Hepatocyte (in vitro differentiated cells): ENCODE results near the gene NOP56. TPM values are rescaled to one million over a fixed set of nuclear protein-coding genes. Genes with fewer than 3 reads are reported as not detected.

Experiments used
- DNase-seq: peaks from one replicate; pipeline ENCODE4 v3.0.0-alpha.2; 2016; ENCODE audit warnings: low spot score
- H2AFZ ChIP-seq: fragments of 200-600 bp; sonication (generic); 2 replicates; pipeline ENCODE4 v1.6.0; 2016; ENCODE audit warnings: antibody characterized with exemption, mild to moderate bottlenecking
- H3K27ac ChIP-seq: fragments of 200-600 bp; sonication (generic); 2 replicates; pipeline ENCODE4 v1.5.1; 2016; ENCODE audit warnings: mild to moderate bottlenecking
- H3K27me3 ChIP-seq: fragments of 200-600 bp; sonication (generic); 2 replicates; pipeline ENCODE4 v1.6.1; 2016
- H3K36me3 ChIP-seq: fragments of 200-600 bp; sonication (generic); replicated peaks from 2 replicates; pipeline ENCODE4 v1.5.1; 2016; ENCODE audit warnings: low read depth; ENCODE audit not compliant: insufficient read depth
- H3K4me1 ChIP-seq: fragments of 200-600 bp; sonication (generic); 2 replicates; pipeline ENCODE4 v1.5.1; 2016; ENCODE audit warnings: mild to moderate bottlenecking, moderate library complexity; ENCODE audit not compliant: insufficient read depth
- H3K4me2 ChIP-seq: fragments of 200-600 bp; sonication (generic); 2 replicates; pipeline ENCODE4 v1.6.0; 2016
- H3K4me3 ChIP-seq: fragments of 200-600 bp; sonication (generic); 2 replicates; pipeline ENCODE4 v1.5.1; 2016; ENCODE audit warnings: mild to moderate bottlenecking
- H3K79me2 ChIP-seq: fragments of 200-600 bp; sonication (generic); 2 replicates; pipeline ENCODE4 v1.6.0; 2017; ENCODE audit warnings: mild to moderate bottlenecking
- H3K9me2 ChIP-seq: fragments of 200-600 bp; sonication (generic); replicated peaks from 2 replicates; pipeline ENCODE4 v1.6.0; 2017; ENCODE audit warnings: mild to moderate bottlenecking; ENCODE audit not compliant: insufficient read depth
- H3K9me3 ChIP-seq: fragments of 200-600 bp; sonication (generic); 2 replicates; pipeline ENCODE4 v1.5.1; 2016; ENCODE audit warnings: low read depth, mild to moderate bottlenecking
- H4K20me1 ChIP-seq: fragments of 200-600 bp; sonication (generic); 2 replicates; pipeline ENCODE4 v1.6.0; 2016; ENCODE audit warnings: mild to moderate bottlenecking; ENCODE audit not compliant: insufficient read depth, poor library complexity, severe bottlenecking
- CTCF ChIP-seq: fragments of 200-600 bp; sonication (generic); IDR thresholded peaks from 2 replicates; pipeline ENCODE4 v1.5.1; 2016; ENCODE audit warnings: antibody characterized with exemption, mild to moderate bottlenecking; ENCODE audit not compliant: poor library complexity
- EZH2 ChIP-seq: fragments of 200-600 bp; sonication (generic); IDR thresholded peaks from 2 replicates; pipeline ENCODE4 v1.6.1; 2016; ENCODE audit warnings: antibody characterized with exemption, mild to moderate bottlenecking, borderline replicate concordance
- EZH2phosphoT487 ChIP-seq: fragments of 200-600 bp; sonication (generic); IDR thresholded peaks from one replicate; pipeline ENCODE4 v1.6.1; 2018; ENCODE audit warnings: antibody characterized with exemption, mild to moderate bottlenecking, low read depth, moderate library complexity; ENCODE audit not compliant: unreplicated experiment, severe bottlenecking
- WGBS: methylation state at CpG from one replicate; pipeline ENCODE4 v1.1.6; 2016; ENCODE audit warnings: low lambda C conversion rate; ENCODE audit errors: missing lambda C conversion rate; 5-methylcytosine and 5-hydroxymethylcytosine counted together
- polyA plus RNA-seq: library from polyadenylated mRNA; unstranded; fragments of >200 nt; fragmentation: Nextera tagmentation; extraction: Ambion mirVana; gene quantifications from 2 replicates; pipeline ENCODE4 v1.2.1, GENCODE V29; 2016
- total RNA-seq: library from RNA; depleted of rRNA; stranded (reverse); fragments of >200 nt; gene quantifications from 2 replicates; pipeline ENCODE4 v1.2.3, GENCODE V29; 2014

NOP56 gene
- total and polyA plus RNA-seq, 2 experiments from 2014 or later = 102 to 192 TPM

GRCh38 chr20:2663364-2663886, 11.0 kb downstream of the NOP56 start:
- Histone ChIP-seq H3K79me2 (peaks cover 21% of the 10 kb centered on the region), H3K27me3 (no peaks in the 10 kb centered on the region), H2AFZ (peak overlapping the region; percentile 21), H3K4me1 (peaks cover 9% of the 10 kb centered on the region), H4K20me1 (no peaks in the 10 kb centered on the region), H3K36me3 (no peaks in the 10 kb centered on the region), H3K27ac (peak overlapping the region; percentile 96), H3K4me3 (peak overlapping the region; percentile 46), H3K9me2 (no peaks in the 10 kb centered on the region), H3K4me2 (peak overlapping the region; percentile 77), H3K9me3 (no peaks in the 10 kb centered on the region)
- no peak for DNase-seq
- TF ChIP-seq EZH2 (no peak), CTCF (no peak), EZH2phosphoT487 (no peak)
- 17% methylated on average over 11 of the region's 13 CpGs for WGBS

- H3K79me2 ChIP-seq = peaks cover 21% of the 10 kb centered on the region
- no peaks in the 10 kb centered on the region for H3K27me3 ChIP-seq
- peak within 1 kb of the TSS; percentile 64 for H2AFZ ChIP-seq
- no peaks in the 10 kb centered on the region for H3K9me3 ChIP-seq
- H3K27ac ChIP-seq = peak within 1 kb of the TSS; percentile 96
- 14% methylated on average over 46 of the region's 49 CpGs for WGBS
- H3K4me1 ChIP-seq = peaks cover 9% of the 10 kb centered on the region
- DNase-seq = peak; percentile 95
- TF ChIP-seq EZH2 = no peak
- TF ChIP-seq EZH2phosphoT487 = no peak
- no peak for TF ChIP-seq CTCF
- H3K9me2 ChIP-seq = no peaks in the 10 kb centered on the region
- H3K36me3 ChIP-seq = no peaks in the 10 kb centered on the region
- peak within 1 kb of the TSS; percentile 46 for H3K4me3 ChIP-seq
- H4K20me1 ChIP-seq = no peaks in the 10 kb centered on the region
- peak within 1 kb of the TSS; percentile 77 for H3K4me2 ChIP-seq
These were observed 11.7 kb downstream of the NOP56 start, which contains the start of gene IDH3B for GRCh38 chr20:2663887-2664719. Gene IDH3B (minus strand): TSS chr20:2664216. CDS start chr20:2664188, 28 bp downstream.

- Histone ChIP-seq H3K4me2 (no peak overlapping the region), H3K36me3 (no peaks in the 10 kb centered on the region), H3K9me3 (no peaks in the 10 kb centered on the region), H2AFZ (no peak overlapping the region), H4K20me1 (no peaks in the 10 kb centered on the region), H3K4me3 (no peak overlapping the region), H3K79me2 (no peaks in the 10 kb centered on the region), H3K27me3 (no peaks in the 10 kb centered on the region), H3K9me2 (no peaks in the 10 kb centered on the region), H3K4me1 (no peaks in the 10 kb centered on the region), H3K27ac (no peak overlapping the region)
- no peak for TF ChIP-seq CTCF
- TF ChIP-seq EZH2phosphoT487 = no peak
- TF ChIP-seq EZH2 = no peak
- no peak for DNase-seq
- 32% methylated on average over 4 of the region's 4 CpGs for WGBS
These were observed 19.5 kb downstream of the NOP56 start for GRCh38 chr20:2671977-2672376.
